K562 (cell line): ENCODE measurements around the gene FRMD5. TPM values are rescaled to one million over a fixed set of nuclear protein-coding genes. Genes with fewer than 3 reads are reported as not detected.

ENCODE experiments used
- BRCA1 ChIP-seq, 2 experiments: fragments of 450-650 bp in 1 of 2; sonication (generic) in 1 of 2; formaldehyde crosslinking in 1 of 2; IDR thresholded peaks; 2 replicates each; pipeline versions ENCODE4 v1.5.0 to v1.6.1; 2017 to 2020; ENCODE audit warnings: mild to moderate bottlenecking in 1 of 2, missing genetic modification reagents in 1 of 2
- CTCF ChIP-seq, 3 experiments: IDR thresholded peaks in 2 of 3; conservative IDR thresholded peaks in 1 of 3; 2 replicates each; pipeline ENCODE4 v1.5.1; 2011 to 2012; ENCODE audit warnings: low read length in 3 of 3, mild to moderate bottlenecking in 3 of 3, control low read depth in 2 of 3, improper control_type of control experiment in 1 of 3, inconsistent platforms in 1 of 3, low read depth in 1 of 3, mixed read lengths in 1 of 3, moderate library complexity in 1 of 3; ENCODE audit not compliant: insufficient read depth in 2 of 3
- KLF10 ChIP-seq: fragments of 250-450 bp; sonication (Bioruptor Pico); IDR thresholded peaks from 2 replicates; pipeline ENCODE4 v1.6.1; 2021; ENCODE audit warnings: matching md5 sums
- NFE2L1 ChIP-seq: fragments of 450-650 bp; IDR thresholded peaks from 2 replicates; pipeline ENCODE4 v1.6.1; 2016; ENCODE audit warnings: missing genetic modification characterization, low read depth, mild to moderate bottlenecking, missing compliant biosample characterization, moderate library complexity, borderline replicate concordance
- PHF21A ChIP-seq: fragments of 450-650 bp; IDR thresholded peaks from 2 replicates; pipeline ENCODE4 v1.6.1; 2017; ENCODE audit warnings: low read depth, borderline replicate concordance
- SETDB1 ChIP-seq: IDR thresholded peaks from one replicate; pipeline ENCODE4 v1.6.1; 2012; ENCODE audit warnings: low read length, control low read depth, inconsistent platforms
- SMAD4 ChIP-seq: fragments of 250-450 bp; sonication (Bioruptor Pico); conservative IDR thresholded peaks from 2 replicates; pipeline ENCODE4 v1.8.0; 2021; ENCODE audit warnings: inconsistent platforms, mild to moderate bottlenecking, moderate library complexity
- ZBTB2 ChIP-seq: fragments of 450-650 bp; IDR thresholded peaks from 2 replicates; pipeline ENCODE4 v1.6.1; 2016; ENCODE audit warnings: antibody characterized with exemption
- ZKSCAN8 ChIP-seq: fragments of 200-800 bp; sonication (Bioruptor generic); IDR thresholded peaks from 2 replicates; pipeline ENCODE4 v1.6.1; 2016; ENCODE audit warnings: missing genetic modification characterization, missing compliant biosample characterization
- ZNF124 ChIP-seq: sonication (generic); formaldehyde crosslinking; IDR thresholded peaks from 2 replicates; pipeline ENCODE4 v1.8.1; 2022; ENCODE audit warnings: missing genetic modification reagents
- ZNF318 ChIP-seq, 2 experiments: fragments of 450-650 bp; IDR thresholded peaks; 2 replicates each; pipeline ENCODE4 v1.6.1; 2016; ENCODE audit warnings: mild to moderate bottlenecking in 2 of 2, borderline replicate concordance in 1 of 2, low read depth in 1 of 2, moderate library complexity in 1 of 2
- polyA plus RNA-seq, 8 experiments: library from polyadenylated mRNA; depleted of rRNA in 4 of 8; stranded (reverse) in 5 of 8; unstranded in 3 of 8; fragments of >200 nt; fragmentation: Nextera tagmentation in 2 of 8; fragmentation: Illumina TruSeq in 1 of 8; extraction: Ambion mirVana in 2 of 8; extraction: Trizol in 1 of 8; gene quantifications; 2 replicates each; pipeline versions ENCODE4 v1.2.1 to v1.2.3, GENCODE V29; 2011 to 2014; ENCODE audit warnings: inconsistent platforms in 1 of 8, missing spikeins in 1 of 8
- total RNA-seq, 7 experiments: library from RNA; depleted of rRNA in 6 of 7; stranded (reverse); fragments of >200 nt in 6 of 7; fragmentation: Illumina TruSeq in 2 of 7; extraction: Trizol in 2 of 7; gene quantifications; 2 replicates each; pipeline versions ENCODE4 v1.2.1 to v1.2.3, GENCODE V29; 2011 to 2021; ENCODE audit warnings: low replicate concordance in 1 of 7

Gene FRMD5
- total and polyA plus RNA-seq, 9 of the 15 experiments (the other 6 are each of a cell fraction or from before 2014, with no cell fraction given): 0.13 to 0.38 TPM; not detected in 7

- TF ChIP-seq ZNF318 (IDR thresholded peaks at IDR 0.05; ENCODE audit: borderline replicate concordance in 1 of 2, low read depth in 1 of 2): 0 out of 4 replicates have a peak, but pooled peaks of 1 of the 2 experiments have one; percentile 25
- no peak for TF ChIP-seq BRCA1 (IDR thresholded peaks at IDR 0.05)
- no peak for TF ChIP-seq BRCA1 (CRISPR knock-in tag; IDR thresholded peaks at IDR 0.05)
- TF ChIP-seq ZKSCAN8: 0 out of 2 replicates have a peak, but pooled peaks have one; percentile 37
- no peak for TF ChIP-seq ZBTB2
- no peak for TF ChIP-seq PHF21A
- no peak for TF ChIP-seq ZNF124 (CRISPR knock-in tag)
- no peak for TF ChIP-seq CTCF (IDR thresholded peaks at IDR 0.05 in 2 of 3, conservative IDR thresholded peaks at IDR 0.05 in 1 of 3; ENCODE audit: insufficient read depth in 2 of 3, low read depth in 1 of 3, low read length in 3 of 3)
- TF ChIP-seq KLF10 (CRISPR knock-in tag): no peak
- peak; percentile 81; the same call in 1 of the 2 replicates for TF ChIP-seq SMAD4 (CRISPR knock-in tag)
- no peak for TF ChIP-seq SETDB1
- TF ChIP-seq NFE2L1 (tag): no peak
These were observed 368.3 kb downstream of the FRMD5 start, which contains the start of gene WDR76 (continued) for GRCh38 chr15:43826508-43827341.
